NCI-H69 (cell line): ENCODE results near the gene TMEM41B.

Experiments used
- DNase-seq: peaks from one replicate; lab custom pipeline; 2025; lab: John Stamatoyannopoulos, UW

Gene TMEM41B

DNA sequence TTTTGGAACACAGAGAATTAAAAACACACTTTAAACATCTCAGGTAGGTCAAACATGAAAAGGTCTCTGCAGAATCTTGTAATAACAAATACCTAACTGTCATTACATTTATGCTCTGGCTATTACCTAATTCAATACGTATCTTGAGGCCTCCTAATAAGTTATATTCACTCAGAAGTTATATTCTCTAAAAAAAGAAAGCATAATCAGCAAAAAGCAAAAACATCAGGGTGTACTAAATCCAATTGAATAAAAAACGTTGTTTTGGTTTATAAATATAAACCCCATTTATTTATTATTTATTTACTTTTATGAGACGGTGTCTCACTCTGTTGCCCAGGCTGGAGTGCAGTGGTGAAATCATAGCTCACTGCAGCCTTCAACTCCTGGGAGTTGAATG is 10.2 kb downstream of the TMEM41B start:
- DNase-seq = no peak

DNA sequence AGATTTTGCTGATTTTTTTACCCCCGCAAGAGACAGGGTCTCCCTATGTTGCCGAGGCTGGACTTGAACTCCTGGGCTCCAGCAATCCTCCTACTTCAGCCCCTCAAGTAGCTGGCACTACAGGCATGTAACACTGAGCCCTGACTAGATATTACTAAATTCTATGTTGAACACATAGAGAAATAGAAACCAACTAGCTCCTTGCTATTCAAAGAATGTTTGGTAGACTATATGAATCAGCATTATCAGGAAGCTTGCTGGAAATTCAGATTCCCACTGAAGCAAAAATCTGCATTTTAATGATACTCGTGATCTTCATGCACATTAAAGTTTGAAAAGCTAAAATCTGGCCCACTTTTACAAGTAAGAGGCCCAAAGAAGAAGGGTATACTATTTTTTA is 11.9 kb downstream of the TMEM41B start:
- DNase-seq = no peak

DNA sequence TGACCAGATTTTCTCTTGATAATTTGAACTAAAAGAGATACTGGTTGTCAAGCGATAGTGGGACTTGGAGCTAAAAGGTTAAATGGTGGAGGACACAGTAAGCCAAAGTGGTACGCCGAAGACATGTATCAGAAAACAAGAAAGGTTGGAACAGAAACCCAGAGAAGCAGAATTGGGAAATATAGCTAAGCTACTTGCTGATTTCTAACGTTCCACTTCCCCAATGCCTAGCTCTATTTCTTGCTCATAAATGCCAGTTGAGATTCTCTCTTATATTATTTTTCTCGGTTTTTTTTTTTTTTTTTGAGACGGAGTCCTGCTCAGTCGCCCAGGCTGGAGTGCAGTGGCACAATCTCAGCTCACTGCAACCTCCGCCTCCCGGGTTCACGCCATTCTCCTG is 12.7 kb downstream of the TMEM41B start:
- DNase-seq = no peak

DNA sequence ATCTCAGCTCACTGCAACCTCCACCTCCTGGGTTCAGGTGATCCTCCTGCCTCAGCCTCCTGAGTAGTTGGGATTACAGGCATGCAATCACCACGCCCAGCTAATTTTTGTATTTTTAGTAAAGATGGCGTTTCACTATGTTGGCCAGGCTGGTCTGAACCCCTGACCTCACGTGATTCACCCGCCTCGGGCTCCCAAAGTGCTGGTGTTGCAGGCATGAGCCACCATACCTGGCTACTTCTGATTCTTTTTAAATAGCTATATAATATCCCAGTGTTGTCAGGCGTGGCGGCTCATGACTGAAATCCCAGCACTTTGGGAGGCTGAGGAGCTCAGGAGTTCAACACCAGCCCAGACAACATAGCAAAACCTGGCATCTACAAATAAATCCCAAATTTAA is 20.7 kb downstream of the TMEM41B start:
- no peak for DNase-seq

DNA sequence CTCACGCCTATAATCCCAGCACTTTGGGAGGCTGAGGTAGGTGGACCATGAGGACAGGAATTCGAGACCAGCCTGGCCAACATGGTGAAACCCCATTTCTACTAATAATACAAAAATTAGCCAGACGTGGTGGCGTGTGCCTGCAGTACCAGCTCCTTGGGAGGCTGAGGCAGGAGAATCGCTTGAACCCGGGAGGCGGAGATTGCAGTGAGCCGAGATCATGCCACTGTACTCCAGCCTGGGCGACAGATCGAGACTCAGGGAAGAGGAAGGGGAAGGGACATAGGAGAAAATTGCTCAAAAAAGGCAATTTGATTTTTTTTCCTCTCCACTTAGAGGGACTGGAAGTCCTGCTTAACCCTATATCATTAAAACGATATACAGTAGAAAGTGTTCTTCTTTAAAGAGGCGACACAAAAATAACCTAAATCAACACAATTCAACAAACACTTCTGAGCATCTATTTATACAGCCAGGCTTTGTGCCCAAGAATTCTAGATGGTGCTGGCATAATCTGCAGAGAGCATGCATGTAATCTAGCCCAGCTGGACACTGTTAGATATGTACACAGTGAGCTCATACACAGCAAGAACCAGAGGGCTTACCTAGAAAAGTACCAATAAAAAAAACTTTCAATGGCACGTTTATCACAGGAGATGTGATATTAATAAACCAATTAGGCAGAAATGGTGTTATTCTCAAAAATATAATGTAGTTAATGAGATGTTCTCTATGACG is 28.4 kb downstream of the TMEM41B start:
- peak; percentile 21 for DNase-seq

DNA sequence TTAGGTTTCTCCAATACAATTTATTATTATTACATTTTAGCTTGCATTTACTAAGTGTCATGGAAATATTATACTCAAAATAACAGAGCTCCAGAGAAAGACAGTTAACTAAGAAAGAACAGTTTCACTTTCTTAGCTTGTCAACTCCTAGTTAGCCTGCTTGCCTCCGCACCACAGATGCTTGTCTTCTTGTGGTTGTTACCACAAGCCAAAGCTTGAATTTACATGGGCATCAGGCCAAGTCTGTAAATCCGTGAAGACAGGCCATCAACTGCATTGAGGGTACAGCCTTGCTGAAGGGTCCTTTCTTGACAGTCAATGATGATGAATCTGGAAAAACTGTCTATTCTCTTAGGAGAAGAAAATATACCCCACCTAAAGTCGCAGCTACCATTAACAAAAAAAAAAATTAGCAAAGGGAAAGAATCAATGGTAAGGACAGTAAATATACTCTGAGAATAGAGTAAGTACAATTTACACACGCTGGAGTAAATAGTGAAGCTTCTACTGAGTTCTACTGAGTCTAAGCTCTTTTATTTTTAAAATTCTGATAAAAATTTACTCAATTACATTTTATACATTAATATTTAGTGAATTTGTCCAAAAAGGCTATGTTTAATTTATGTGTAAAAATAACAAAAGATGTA is 33.6 kb downstream of the TMEM41B start:
- DNase-seq = peak; percentile 54

DNA sequence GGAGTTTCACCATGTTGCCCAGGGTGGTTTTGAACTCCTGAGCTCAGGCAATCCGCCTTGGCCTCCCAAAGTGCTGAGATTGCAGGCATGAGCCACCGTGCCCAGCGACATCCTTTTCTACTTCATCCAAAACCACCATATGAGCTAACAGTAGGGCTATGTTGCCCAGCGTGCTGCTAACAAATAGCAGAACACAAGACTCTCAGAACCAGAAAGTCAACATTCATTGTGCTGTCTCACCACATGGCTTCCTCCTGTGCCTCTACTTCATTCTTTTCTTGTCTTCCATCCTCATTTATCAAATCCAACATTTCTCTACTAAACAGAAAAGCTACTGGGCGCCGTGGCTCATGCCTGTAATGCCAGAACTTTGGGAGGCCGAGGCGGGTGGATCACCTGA is 37.2 kb downstream of the TMEM41B start:
- no peak for DNase-seq

DNA sequence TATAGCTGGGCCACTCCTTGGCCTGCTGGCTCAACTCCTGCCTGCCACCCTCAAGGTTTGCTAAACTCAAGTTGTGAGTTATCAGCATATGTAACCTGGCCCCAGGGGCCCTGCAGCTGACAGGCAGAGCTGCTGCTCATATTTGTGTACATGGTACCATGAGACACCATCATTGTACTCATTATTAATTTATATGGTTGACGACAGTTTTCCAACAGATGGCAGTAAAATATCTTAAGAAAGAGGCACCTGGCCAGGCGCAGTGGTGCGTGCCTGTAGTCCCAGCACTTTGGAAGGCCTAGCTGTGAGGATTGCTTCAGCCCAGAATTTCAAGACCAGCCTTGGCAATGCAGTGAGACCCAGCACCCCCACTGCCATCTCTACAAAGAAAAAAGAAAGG is 37.8 kb downstream of the TMEM41B start:
- peak; percentile 58 for DNase-seq

DNA sequence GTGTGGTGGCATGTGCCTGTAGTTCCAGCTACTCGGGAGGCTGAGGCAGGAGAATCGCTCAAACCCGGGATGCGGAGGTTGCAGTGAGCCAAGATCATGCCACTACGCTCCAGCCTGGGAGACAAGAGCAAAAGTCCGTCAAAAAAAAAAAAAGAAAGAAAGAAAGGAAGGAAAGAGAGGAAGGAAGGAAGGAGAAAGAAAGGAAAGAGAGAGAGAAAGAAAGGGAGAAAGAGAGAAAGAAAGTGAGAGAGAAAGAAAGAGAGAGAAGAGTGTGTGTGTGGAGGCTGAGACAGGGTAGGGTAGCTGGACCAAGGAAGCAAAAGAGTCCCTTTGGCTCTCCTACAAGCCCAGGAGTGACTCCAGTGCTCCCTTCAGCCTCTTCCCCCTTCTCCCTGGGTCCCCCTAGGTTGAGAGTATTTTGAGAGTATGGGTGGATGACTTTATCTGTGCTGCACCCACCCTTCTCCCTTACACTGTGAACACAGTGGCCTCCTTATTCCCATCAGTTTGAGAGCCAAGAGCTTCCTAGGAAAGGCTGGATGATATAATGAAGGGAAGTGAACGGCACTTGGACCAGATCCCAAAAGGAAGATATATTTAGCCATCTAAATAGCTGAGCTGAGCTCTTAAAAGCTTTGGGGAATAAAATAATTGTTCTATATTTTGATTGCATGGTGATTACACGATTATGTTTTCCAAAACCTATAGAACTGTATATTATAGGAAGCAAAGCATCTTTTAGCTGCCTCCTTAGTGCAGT is 39.7 kb downstream of the TMEM41B start:
- no peak for DNase-seq

DNA sequence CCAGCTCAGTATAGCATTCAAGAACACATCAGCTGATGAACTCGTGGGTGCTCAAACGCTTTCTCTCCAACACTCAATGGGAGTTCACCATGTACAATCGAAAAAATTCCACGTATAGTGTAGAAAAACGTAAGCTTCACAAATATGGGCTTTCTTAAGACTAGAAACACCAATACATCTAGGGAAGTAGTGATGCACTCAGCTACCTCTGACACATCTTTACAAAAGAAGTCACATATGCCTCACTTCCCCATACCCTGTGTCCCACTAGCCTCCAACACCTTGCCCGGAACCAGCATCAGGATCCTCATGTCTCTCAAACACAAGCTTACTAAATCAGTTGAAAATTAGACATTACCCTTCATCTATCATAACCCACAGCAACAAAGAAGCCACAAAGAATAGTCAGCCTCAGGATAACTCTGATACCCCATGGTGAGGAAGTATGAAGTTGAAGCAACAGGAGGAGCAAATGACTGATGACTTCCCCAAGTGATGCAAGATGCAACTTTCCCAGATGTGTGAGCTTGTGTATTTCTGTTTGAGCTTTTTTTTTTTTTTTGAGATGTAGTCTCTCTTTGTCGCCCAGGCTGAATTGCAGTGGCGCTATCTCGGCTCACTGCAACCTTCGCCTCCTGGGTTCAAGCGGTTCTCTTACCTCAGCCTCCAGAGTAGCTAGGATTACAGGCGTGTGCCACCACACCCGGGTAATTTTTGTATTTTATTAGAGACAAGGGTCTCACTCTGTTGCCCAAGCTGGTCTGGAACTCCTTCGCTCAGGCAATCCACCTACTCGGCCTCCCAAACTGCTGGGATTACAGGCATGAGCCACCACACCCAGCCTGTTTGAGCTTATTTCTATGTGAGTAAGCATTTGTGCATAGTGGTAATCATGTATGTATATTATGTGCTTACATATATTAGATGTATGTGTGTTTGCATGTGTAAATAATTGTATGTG is 40.7 kb downstream of the TMEM41B start:
- DNase-seq = no peak

DNA sequence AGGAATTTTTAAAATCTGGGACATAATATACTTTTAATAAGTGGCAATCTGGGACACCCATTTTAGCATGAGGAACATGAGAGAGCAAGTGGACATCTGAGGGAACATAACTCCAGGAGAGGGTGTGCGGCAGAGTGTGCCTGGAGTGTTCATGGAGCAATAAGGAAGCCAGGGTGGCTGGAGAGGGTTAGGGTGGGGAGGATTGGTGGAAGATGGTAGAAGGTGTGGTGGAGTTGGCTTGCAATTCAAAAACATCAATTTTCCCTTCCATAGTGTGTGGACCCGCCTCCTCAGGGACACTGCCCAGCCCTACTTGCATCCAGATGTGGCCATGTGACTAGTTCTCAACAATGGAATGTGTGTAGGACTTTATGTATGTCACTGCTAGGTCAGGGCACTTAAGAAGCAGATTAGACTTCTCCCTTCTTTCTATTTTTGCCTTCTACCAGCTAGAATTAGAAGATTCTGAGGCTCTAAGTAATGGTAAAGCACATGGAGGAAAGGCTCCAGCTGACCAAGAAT is 44.8 kb downstream of the TMEM41B start:
- DNase-seq = no peak

DNA sequence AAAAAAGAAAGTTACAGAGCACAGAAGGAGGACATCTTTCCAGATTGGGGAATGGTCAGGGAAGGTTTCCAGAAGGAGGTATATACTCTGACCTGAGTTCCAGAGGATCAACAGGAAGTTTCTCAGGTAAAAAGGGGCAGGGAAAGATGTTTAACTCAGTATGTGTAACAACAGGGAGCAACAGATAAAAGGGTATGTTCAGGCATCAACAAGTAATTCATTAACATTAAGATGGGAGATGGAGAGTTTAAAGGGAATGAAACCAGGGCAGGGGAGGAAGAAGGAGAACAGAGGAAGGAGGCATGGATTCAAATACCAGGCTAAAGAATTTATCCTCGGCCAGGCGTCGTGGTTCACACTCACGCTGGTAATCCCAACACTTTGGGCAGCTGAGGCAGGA is 46.7 kb downstream of the TMEM41B start:
- DNase-seq = no peak

DNA sequence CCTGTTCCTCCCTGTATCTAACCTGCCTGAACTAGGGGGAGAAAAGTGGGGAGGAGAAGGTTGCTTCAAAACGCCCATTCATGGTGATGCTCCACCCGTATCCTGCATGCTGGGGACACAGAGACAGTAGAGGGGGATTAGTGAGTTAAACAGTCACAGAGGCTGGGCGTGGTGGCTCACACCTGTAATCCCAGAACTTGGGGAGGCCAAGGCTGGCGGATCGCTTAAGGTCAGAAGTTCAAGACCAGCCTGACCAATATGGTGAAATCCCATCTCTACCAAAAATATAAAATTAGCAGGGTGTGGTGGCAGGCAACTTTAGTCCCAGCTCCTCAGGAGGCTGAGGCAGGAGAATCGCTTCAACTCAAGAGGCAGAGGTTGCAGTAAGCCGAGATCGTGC is 47.5 kb downstream of the TMEM41B start:
- DNase-seq = no peak

DNA sequence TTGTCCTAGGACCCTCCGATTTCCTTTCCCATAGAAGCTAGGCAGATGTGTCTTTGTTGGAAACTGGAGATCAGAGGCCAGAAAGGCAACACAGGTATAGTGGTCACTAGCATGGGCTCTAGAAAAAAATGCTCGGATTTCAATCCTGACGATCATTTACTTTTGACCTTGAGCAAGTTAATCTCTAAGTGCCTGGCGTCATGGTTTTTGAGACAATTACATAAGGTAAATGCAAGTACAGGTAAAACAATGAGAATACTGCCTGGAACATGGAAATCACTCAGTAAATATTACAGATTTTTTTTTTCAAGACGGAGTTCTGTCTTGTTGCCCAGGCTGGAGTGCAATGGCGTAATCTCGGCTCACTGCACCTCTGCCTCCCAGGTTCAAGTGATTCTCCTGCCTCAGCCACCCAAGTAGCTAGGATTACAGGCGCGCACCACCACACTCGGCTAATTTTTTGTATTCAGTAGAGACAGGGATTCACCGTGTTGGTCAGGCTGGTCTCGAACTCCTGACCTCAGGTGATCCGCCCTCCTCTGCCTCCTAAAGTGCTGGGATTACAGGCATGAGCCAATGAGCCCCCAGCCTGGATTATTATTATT is 48.2 kb downstream of the TMEM41B start:
- DNase-seq = no peak

DNA sequence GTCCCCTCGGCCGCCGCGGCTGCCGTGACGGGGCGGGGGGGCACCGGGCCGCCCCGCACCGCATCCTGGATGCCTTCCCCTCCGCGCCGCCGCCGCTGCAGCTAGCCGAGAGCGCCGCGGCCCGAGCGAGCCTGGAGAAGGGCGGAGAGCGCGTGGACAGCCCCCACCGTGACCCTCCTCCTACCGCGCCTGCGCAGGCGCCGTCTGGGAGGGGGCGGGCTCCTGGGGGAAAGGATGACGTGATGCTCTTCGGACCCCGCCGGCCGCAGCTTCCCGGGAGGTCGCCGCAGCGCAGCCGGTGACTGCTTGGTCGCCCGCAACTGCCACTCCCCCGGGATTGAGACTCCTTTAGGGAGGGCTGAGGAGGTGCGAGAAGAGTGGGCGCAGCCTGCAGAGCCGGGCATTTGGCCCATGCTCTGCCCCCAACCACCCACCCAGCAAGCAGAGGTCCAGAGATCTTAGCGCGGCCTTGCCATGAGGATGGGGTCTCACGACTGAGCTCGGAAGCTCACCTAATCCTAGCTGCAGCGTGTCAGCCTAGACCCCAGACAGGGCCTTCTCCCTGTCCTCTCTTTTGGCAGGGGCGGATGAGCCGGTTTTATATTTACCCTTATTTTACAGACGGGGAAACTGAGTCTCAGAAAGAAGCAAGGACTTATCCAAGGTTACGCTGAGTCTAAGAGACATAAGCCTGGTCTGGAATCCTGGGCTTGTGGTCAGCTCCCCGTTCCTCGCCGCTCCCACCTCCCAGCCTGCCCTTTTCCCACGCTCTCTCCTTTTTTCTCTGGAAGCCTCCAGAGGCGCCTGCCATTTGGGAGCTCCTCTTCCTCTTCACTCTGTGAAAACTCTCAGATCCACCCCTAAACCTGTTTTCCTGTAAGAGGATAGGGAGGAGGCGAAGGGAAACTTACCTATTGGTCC is 48.9 kb downstream of the TMEM41B start, which contains the start of gene DENND5A:
TSS of gene DENND5A (minus strand) at position 140 of the 921 bp plus-strand sequence. CDS start 281 bp downstream, outside the sequence.
- DNase-seq = peak; percentile 95

DNA sequence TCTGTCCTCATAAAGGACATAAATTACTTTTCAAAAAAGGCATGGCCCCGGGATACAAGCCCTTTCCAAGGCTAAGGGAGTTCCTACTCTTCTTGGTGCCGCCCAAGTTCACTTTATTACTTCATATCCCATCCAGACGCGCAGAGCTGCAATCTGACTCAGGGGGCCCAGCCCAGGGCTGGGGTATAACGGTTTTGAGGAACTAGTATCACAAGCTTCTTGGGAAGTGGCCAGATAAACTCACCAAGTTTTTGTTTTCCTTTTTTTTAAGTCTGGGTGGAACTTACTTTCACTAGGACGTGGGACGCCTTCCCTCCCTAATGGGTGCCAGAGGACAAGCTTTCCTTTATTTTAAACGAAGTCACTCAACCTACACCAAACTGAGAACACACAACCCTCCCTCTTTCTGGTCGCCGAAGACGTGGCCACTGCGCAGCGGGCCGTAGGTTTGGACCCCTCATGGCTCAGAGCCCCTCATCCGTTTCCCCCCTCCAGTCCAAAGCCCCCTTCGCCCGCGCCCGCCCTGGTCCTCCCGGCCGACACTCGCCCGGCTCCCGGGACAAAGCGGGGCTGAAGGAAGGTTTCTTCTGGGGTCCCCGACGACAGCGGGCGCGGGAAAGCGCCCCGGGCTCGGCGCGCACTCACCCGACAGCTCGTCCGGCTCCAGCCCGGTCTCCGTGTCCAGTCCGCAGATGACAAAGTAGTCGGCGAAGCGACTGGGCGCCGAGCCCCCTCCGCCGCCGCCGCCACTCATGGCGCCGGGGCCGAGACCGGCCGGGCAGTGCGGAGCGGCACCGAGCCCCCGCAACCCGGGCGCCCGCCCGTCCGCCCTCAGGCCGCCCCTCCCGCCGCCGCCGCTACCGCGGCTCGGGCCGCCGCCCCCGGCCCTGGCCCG is 49.8 kb downstream of the TMEM41B start:
- peak; percentile 72 for DNase-seq

DNA sequence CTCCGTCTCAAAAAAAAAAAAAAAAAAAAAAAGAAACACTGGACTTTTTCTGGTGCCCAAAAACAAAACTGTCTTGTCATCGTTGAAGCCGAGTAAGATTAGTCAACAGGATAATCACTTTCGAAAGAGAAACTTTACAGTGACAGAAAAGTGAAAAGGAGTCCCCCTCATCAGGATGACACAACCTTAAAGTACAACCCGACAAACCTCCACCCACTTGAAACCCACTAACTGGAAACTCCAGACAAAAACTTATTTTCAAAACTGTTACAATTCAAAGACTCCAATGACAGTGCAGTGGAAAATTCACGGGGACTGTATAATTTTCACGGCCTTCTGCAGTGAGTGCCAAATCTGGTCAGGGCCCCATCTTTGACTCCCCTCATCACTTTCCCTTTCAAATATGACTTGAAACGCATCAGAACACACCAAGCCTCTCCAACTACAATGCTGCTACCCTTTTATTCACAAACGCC is 50.5 kb downstream of the TMEM41B start:
- no peak for DNase-seq

DNA sequence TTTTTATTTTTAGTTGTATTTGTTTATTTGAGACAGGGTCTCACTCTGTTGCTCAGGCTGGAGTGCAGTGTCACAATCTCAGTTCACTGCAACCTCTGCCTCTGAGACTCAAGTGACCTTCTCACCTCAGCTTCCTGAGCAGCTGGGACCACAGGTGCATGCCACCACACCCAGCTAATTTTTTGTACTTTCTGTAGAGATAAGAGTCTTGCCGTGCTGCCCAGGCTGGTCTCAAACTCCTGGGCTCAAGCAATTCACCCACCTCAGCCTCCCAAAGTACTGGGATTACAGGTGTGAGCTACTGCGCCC is 53.6 kb downstream of the TMEM41B start:
- peak; percentile 15 for DNase-seq
